HUES64 (cell line): ENCODE data around the gene CTDP1.

Source experiments
- H3K27ac ChIP-seq: 2 replicates; pipeline ENCODE4 v1.7.0; 2013; ENCODE audit warnings: low read depth, low read length, inconsistent platforms
- H3K27me3 ChIP-seq: 2 replicates; pipeline ENCODE4 v1.6.1; 2013; ENCODE audit warnings: mild to moderate bottlenecking, low read length; ENCODE audit not compliant: insufficient read depth
- H3K36me3 ChIP-seq: 2 replicates; pipeline ENCODE4 v1.6.1; 2013; ENCODE audit warnings: mild to moderate bottlenecking, low read length; ENCODE audit not compliant: insufficient read depth
- H3K4me1 ChIP-seq: 2 replicates; pipeline ENCODE4 v1.6.1; 2013; ENCODE audit warnings: mild to moderate bottlenecking, low read length, moderate library complexity; ENCODE audit not compliant: insufficient read depth
- H3K4me3 ChIP-seq: 2 replicates; pipeline ENCODE4 v1.5.1; 2013; ENCODE audit warnings: mild to moderate bottlenecking, low read length, moderate library complexity
- H3K9ac ChIP-seq: 2 replicates; pipeline ENCODE4 v1.6.1; 2013; ENCODE audit warnings: mild to moderate bottlenecking, low read depth, low read length
- H3K9me3 ChIP-seq: 2 replicates; pipeline ENCODE4 v1.6.1; 2013; ENCODE audit warnings: low read depth, low read length; ENCODE audit not compliant: insufficient read depth
- WGBS: fragments of 150-250, 120-280 bp; methylation state at CpG from one replicate; pipeline ENCODE4 v1.1.7; 2013; ENCODE audit warnings: missing lambda C conversion rate; 5-methylcytosine and 5-hydroxymethylcytosine counted together

The CTDP1 gene

GRCh38 chr18:79706658-79707057 lies 27.1 kb downstream of the CTDP1 start:
- Histone ChIP-seq H3K27ac (no peak overlapping the region), H3K4me1 (no peaks in the 10 kb centered on the region), H3K9ac (no peak overlapping the region), H3K36me3 (peaks cover 83% of the 10 kb centered on the region), H3K27me3 (no peaks in the 10 kb centered on the region), H3K4me3 (no peak overlapping the region), H3K9me3 (no peaks in the 10 kb centered on the region)
- 96% methylated on average over 16 of the region's 16 CpGs for WGBS

- no peak overlapping the region for H3K4me3 ChIP-seq
- H3K36me3 ChIP-seq: peaks cover 86% of the 10 kb centered on the region
- no peak overlapping the region for H3K27ac ChIP-seq
- H3K27me3 ChIP-seq: no peaks in the 10 kb centered on the region
- H3K9ac ChIP-seq: no peak overlapping the region
- no peaks in the 10 kb centered on the region for H3K9me3 ChIP-seq
- WGBS: 96% methylated on average over 19 of the region's 19 CpGs
- no peaks in the 10 kb centered on the region for H3K4me1 ChIP-seq
Observed at GRCh38 chr18:79707239-79707638, 27.6 kb downstream of the CTDP1 start.

GRCh38 chr18:79707671-79708070 lies 28.1 kb downstream of the CTDP1 start:
- 98% methylated on average over 15 of the region's 15 CpGs for WGBS
- Histone ChIP-seq H3K4me3 (no peak overlapping the region), H3K36me3 (peaks cover 90% of the 10 kb centered on the region)

GRCh38 chr18:79708412-79708811 lies 28.8 kb downstream of the CTDP1 start:
- Histone ChIP-seq H3K9ac (no peak overlapping the region), H3K4me3 (no peak overlapping the region), H3K4me1 (no peaks in the 10 kb centered on the region), H3K9me3 (no peaks in the 10 kb centered on the region), H3K27ac (no peak overlapping the region), H3K36me3 (peaks cover 91% of the 10 kb centered on the region), H3K27me3 (no peaks in the 10 kb centered on the region)
- 92% methylated on average over 21 of the region's 21 CpGs for WGBS

More at GRCh38 chr18:79707671-79708070, 28.1 kb downstream of the CTDP1 start:
- Histone ChIP-seq H3K9ac (no peak overlapping the region), H3K27me3 (no peaks in the 10 kb centered on the region), H3K4me1 (no peaks in the 10 kb centered on the region), H3K9me3 (no peaks in the 10 kb centered on the region), H3K27ac (no peak overlapping the region)

GRCh38 chr18:79712206-79712857 lies 32.7 kb downstream of the CTDP1 start:
- no peak overlapping the region; the same call in 1 of the 2 replicates for H3K9ac ChIP-seq
- WGBS: 95% methylated on average over 20 of the region's 20 CpGs
- H3K36me3 ChIP-seq: peaks cover 80% of the 10 kb centered on the region
- no peak overlapping the region for H3K4me3 ChIP-seq
- H3K9me3 ChIP-seq: no peaks in the 10 kb centered on the region
- no peak overlapping the region for H3K27ac ChIP-seq
- no peaks in the 10 kb centered on the region for H3K27me3 ChIP-seq
- H3K4me1 ChIP-seq: no peaks in the 10 kb centered on the region

GRCh38 chr18:79713341-79713740 lies 33.7 kb downstream of the CTDP1 start:
- Histone ChIP-seq H3K4me1 (no peaks in the 10 kb centered on the region), H3K9ac (no peak overlapping the region), H3K27me3 (no peaks in the 10 kb centered on the region), H3K9me3 (no peaks in the 10 kb centered on the region), H3K36me3 (peaks cover 80% of the 10 kb centered on the region), H3K4me3 (no peak overlapping the region), H3K27ac (no peak overlapping the region)
- 97% methylated on average over 10 of the region's 11 CpGs for WGBS

- Histone ChIP-seq H3K4me1 (no peaks in the 10 kb centered on the region), H3K36me3 (peaks cover 82% of the 10 kb centered on the region), H3K4me3 (no peak overlapping the region), H3K9ac (no peak overlapping the region), H3K27ac (no peak overlapping the region), H3K9me3 (no peaks in the 10 kb centered on the region), H3K27me3 (no peaks in the 10 kb centered on the region)
- 97% methylated on average over 47 of the region's 47 CpGs for WGBS
Observed at GRCh38 chr18:79714531-79715240, 35.1 kb downstream of the CTDP1 start.

- H3K9me3 ChIP-seq: no peaks in the 10 kb centered on the region
- H3K4me3 ChIP-seq: no peak overlapping the region
- no peaks in the 10 kb centered on the region for H3K4me1 ChIP-seq
- 96% methylated on average over 26 of the region's 26 CpGs for WGBS
- no peak overlapping the region for H3K9ac ChIP-seq
- peaks cover 82% of the 10 kb centered on the region for H3K36me3 ChIP-seq
- no peak overlapping the region for H3K27ac ChIP-seq
- H3K27me3 ChIP-seq: no peaks in the 10 kb centered on the region
Observed at GRCh38 chr18:79715280-79715679, 35.7 kb downstream of the CTDP1 start.

GRCh38 chr18:79717059-79717458 lies 37.5 kb downstream of the CTDP1 start:
- Histone ChIP-seq H3K4me3 (no peak overlapping the region), H3K27me3 (no peaks in the 10 kb centered on the region), H3K36me3 (peaks cover 84% of the 10 kb centered on the region), H3K9ac (no peak overlapping the region), H3K4me1 (no peaks in the 10 kb centered on the region), H3K9me3 (no peaks in the 10 kb centered on the region), H3K27ac (no peak overlapping the region)
- 92% methylated on average over 7 of the region's 7 CpGs for WGBS

- 96% methylated on average over 29 of the region's 29 CpGs for WGBS
- Histone ChIP-seq H3K27ac (no peak overlapping the region), H3K9me3 (no peaks in the 10 kb centered on the region), H3K9ac (no peak overlapping the region), H3K4me1 (no peaks in the 10 kb centered on the region), H3K4me3 (no peak overlapping the region), H3K27me3 (no peaks in the 10 kb centered on the region), H3K36me3 (peaks cover 83% of the 10 kb centered on the region)
Observed at GRCh38 chr18:79717555-79718074, 38.0 kb downstream of the CTDP1 start.

GRCh38 chr18:79718126-79718525 lies 38.5 kb downstream of the CTDP1 start:
- Histone ChIP-seq H3K36me3 (peaks cover 84% of the 10 kb centered on the region), H3K4me3 (no peak overlapping the region), H3K4me1 (no peaks in the 10 kb centered on the region), H3K27ac (no peak overlapping the region), H3K9ac (no peak overlapping the region), H3K9me3 (no peaks in the 10 kb centered on the region), H3K27me3 (no peaks in the 10 kb centered on the region)
- 93% methylated on average over 17 of the region's 17 CpGs for WGBS
